SK-N-MC (cell line): ENCODE measurements around the gene PALS1.
A peak's percentile ranks its signal among the peaks of the same experiment; 100 is the strongest.
"Not testable (repeated sequence)": the region's sequence is repeated elsewhere in the genome, so short reads cannot be mapped to it uniquely, and the experiment has no call there.

Experiments
- DNase-seq: peaks from one replicate; pipeline ENCODE4 v3.0.0-alpha.2; 2011; ENCODE audit warnings: low read depth, low spot score
- H3K27ac ChIP-seq: fragments of 200-600 bp; sonication (generic); 2 replicates; pipeline ENCODE4 v1.5.1; 2016; ENCODE audit warnings: mixed run types
- H3K36me3 ChIP-seq: fragments of 200-600 bp; sonication (generic); 2 replicates; pipeline ENCODE4 v1.6.1; 2017; ENCODE audit warnings: antibody characterized with exemption, low read length, mixed read lengths; ENCODE audit not compliant: insufficient read depth
- H3K4me3 ChIP-seq: fragments of 200-600 bp; sonication (generic); 2 replicates; pipeline ENCODE4 v1.5.1; 2016
- H3K9ac ChIP-seq: fragments of 200-600 bp; sonication (generic); 2 replicates; pipeline ENCODE4 v1.8.0; 2017; ENCODE audit warnings: mixed run types, mixed read lengths; ENCODE audit not compliant: insufficient read length
- H3K9me3 ChIP-seq: fragments of 200-600 bp; sonication (generic); 2 replicates; pipeline ENCODE4 v1.6.1; 2017; ENCODE audit warnings: low read depth, mild to moderate bottlenecking, antibody characterized with exemption, low read length, moderate library complexity, mixed read lengths
- EZH2 ChIP-seq: fragments of 200-600 bp; sonication (generic); IDR thresholded peaks from one replicate; pipeline ENCODE4 v1.6.1; 2017; ENCODE audit warnings: antibody characterized with exemption
- FOXP2 ChIP-seq: optimal IDR thresholded peaks from 2 replicates; pipeline ENCODE3; 2011; ENCODE audit warnings: mild to moderate bottlenecking, moderate library complexity; ENCODE audit not compliant: insufficient read depth; ENCODE audit errors: extremely low read length, control extremely low read depth
- POLR2AphosphoS5 ChIP-seq: IDR thresholded peaks from 2 replicates; pipeline ENCODE4 v1.6.1; 2012; ENCODE audit warnings: mild to moderate bottlenecking, low read depth, low read length, borderline replicate concordance

Gene PALS1

DNA sequence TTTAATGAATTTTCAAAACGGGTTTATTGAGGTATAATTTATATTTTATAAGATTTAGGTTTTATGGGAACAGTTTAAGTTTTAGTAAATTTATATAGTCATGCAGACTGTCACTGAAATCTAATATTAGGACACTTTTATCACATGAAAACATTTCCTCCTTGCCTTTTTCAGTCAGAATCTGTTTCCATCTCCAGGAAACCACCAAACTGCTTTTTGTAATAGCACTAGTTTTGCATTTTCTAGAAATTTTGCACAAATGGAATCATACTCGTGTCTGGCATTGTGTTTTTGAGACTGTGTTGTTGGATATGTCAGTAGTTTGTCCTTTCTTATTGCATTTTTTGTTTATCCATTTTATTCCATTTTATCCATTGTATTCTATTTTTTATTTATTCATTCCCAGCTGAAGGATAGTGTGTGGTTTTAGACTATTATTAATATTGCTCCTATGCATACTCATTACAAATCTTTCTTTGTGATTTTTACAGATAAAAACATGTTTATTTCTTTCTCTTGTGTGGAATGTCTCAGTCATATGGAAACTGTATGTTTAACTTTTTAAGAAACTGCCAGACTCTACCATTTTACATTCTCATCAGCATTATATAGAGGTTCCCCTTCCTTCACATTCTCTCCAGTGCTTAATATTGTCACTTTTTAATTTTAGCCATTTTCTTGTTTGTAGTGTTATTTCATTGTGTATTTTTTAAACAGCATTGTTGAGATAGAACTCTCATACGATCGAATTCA, 26.5 kb downstream of the PALS1 start:
- peaks cover 22% of the 10 kb centered on the region for H3K36me3 ChIP-seq
- DNase-seq: no peak
- H3K9ac ChIP-seq: peak overlapping the region; percentile 72
- no peak for TF ChIP-seq EZH2
- H3K27ac ChIP-seq: peak overlapping the region; percentile 88
- H3K9me3 ChIP-seq: no peaks in the 10 kb centered on the region
- H3K4me3 ChIP-seq: peak overlapping the region; percentile 72

DNA sequence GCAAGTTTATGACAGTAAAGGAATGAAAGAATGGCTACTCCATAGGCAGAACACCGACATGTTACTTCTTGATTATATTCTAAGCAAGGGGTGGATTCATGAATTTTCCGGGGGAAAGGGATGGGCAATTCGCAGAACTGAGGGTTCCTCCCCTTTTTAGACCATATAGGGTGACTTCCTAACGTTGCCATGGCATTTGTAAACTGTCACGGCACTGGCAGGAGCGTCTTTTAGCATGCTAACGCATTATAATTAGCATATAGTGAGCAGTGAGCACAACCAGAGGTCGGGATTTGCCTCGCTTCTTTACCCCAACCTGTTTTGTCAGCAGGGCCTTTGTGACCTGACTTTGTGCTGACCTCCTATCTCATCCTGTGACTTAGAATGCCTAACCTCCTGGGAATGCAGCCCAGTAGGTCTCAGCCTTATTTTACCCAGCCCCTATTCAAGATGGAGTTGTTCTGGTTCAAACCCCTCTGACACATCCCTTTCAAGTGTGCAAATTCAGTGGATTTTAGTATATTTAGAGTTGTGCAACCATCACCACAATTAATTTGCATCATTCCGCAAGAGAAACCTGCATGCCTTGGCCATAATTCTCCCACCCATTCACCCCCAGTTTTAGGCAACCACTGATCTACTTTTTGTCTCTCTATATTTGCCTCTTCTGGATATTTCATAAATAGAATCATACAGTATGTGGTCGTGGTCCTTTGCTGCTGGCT, 27.4 kb downstream of the PALS1 start:
- Histone ChIP-seq H3K4me3 (peak overlapping the region; percentile 72), H3K36me3 (peaks cover 28% of the 10 kb centered on the region), H3K9ac (peak overlapping the region; percentile 72), H3K27ac (peak overlapping the region; percentile 88), H3K9me3 (no peaks in the 10 kb centered on the region)
- no peak for TF ChIP-seq EZH2
- TF ChIP-seq POLR2AphosphoS5: no peak
- no peak for TF ChIP-seq FOXP2
- DNase-seq: no peak

DNA sequence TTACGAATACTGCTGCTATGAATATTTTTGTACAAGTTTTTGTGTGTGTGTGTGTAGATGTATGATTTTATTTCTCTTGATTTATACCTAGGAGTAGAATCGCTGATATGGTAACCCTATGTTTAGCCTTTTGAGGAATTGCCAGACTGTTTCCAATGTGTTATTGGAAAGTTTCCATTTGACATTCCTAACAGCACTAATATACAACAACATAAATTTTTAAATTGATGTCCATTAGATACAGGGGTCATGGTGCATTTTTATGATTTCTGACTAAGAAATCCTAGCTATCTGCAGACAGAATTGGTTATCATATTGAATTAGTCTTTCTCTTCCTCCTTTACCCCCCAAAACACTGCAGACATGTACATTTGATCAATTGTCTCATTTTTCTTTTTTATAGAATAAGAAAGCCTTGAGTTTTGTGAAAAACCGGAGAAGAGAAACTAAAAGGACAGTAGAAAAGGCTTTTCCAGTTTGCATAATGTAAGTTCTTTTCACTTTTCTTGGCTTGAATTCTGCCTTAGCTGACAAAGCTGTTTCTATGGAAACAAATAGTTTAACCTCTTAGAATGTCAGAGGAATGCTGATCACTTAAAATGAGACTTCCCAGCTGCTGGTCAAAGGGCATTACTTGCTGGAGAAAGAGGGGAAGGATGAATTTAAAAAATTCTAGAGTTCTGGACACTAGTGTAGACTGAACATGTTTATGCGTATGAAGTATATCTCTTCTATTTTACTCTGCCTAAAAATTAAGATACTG, 28.2 kb downstream of the PALS1 start:
- no peak for TF ChIP-seq FOXP2
- no peak for TF ChIP-seq POLR2AphosphoS5
- no peak for TF ChIP-seq EZH2
- Histone ChIP-seq H3K27ac (peak overlapping the region; percentile 87), H3K4me3 (peak overlapping the region; percentile 72), H3K9me3 (no peaks in the 10 kb centered on the region), H3K36me3 (peaks cover 28% of the 10 kb centered on the region), H3K9ac (peak overlapping the region; percentile 54)
- no peak for DNase-seq

DNA sequence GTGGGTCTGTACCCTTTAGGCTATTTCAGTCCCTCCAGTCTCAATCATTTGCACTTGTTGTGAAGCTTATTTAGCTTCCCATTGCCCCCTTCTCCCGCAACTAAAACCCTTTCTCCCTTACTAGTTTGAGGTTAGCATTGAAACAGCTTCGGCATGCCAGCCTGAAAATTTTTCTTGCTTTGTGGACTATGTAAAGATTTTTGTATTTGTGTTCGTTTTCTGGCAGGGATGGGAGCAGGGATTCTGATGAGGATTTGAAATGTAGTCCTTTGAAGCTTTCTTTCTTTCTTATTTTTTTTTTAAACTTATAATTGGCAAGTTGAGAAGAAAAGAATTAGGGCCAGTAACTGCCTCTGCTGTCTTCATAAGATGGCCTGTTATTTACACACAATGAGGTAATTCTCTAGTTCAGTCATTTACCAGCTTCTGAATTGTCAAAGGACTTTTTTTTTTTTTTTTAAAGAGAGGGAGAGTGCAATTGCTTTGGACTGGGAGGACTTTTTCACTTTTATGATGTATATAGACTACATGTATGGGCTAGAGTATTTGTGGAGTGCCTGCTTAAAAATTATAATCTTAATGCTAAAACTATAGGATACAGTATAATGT, 29.0 kb downstream of the PALS1 start:
- Histone ChIP-seq H3K36me3 (peaks cover 28% of the 10 kb centered on the region), H3K4me3 (peak overlapping the region; percentile 72), H3K9ac (peak overlapping the region; percentile 54), H3K9me3 (no peaks in the 10 kb centered on the region), H3K27ac (peak overlapping the region; percentile 87)
- no peak for DNase-seq
- no peak for TF ChIP-seq EZH2
- TF ChIP-seq POLR2AphosphoS5: no peak
- no peak for TF ChIP-seq FOXP2

DNA sequence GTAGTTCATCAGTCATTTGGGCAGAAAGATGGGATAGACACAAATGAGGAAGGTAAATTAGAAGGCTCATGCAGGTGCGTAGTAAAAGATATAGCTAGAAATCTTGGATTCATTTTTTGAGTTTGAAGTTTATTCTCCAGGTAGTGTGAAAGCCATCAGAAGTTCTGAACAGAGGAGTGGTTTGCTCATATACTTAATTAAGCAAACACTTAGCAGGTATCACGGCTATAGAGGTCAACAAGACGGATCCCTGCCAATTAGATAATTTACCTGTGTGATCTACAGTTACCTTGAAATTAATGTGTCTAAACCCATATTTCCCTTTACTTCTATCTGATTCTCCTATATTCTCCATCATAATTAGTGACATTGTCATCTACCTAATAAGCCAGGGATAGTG, 29.7 kb downstream of the PALS1 start:
- Histone ChIP-seq H3K4me3 (no peak overlapping the region), H3K27ac (peak overlapping the region; percentile 87; the same call in 1 of the 2 replicates)

DNA sequence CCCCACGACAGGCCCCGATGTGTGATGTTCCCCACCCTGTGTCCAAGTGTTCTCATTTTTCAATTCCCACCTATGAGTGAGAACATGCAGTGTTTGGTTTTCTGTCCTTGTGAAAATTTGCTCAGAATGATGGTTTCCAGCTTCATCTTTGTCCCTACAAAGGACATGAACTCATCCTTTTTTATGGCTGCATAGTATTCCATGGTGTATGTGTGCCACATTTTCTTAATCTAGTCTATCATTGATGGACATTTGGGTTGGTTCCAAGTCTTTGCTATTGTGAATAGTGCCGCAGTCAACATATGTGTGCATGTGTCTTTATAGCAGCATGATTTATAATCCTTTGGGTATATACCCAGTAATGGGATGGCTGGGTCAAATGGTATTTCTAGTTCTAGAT, 32.0 kb downstream of the PALS1 start:
- H3K9ac ChIP-seq, H3K9me3 ChIP-seq, H3K27ac ChIP-seq, DNase-seq, H3K4me3 ChIP-seq: not testable (repeated sequence)
- peaks cover 28% of the 10 kb centered on the region for H3K36me3 ChIP-seq

More for the DNA sequence above, 29.7 kb downstream of the PALS1 start:
- H3K9me3 ChIP-seq: no peaks in the 10 kb centered on the region
- TF ChIP-seq EZH2 (no peak), FOXP2 (no peak), POLR2AphosphoS5 (no peak)
- peaks cover 28% of the 10 kb centered on the region for H3K36me3 ChIP-seq
- H3K9ac ChIP-seq: no peak overlapping the region
- DNase-seq: no peak

DNA sequence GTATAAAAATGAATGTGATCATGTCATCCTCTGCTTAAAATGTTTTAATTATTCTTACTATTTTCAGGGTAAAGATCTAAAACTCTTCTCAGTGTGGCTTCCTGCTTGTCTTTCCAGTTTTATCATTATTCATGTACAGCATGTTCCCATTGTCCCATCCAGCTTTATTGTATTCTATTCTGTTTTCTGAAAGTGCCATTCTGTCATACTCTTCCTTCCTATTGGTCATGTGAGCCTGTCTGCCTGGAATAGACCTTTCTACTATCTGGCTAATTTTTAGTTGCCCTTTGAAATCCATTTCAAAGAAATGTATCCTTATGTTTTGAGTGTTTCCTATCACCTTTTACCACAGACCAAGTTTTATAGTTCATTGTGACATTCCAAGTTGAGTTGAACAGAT, 34.9 kb downstream of the PALS1 start:
- no peak for TF ChIP-seq FOXP2
- Histone ChIP-seq H3K9me3 (no peaks in the 10 kb centered on the region), H3K36me3 (peaks cover 22% of the 10 kb centered on the region), H3K4me3 (peak overlapping the region; percentile 29), H3K9ac (peak overlapping the region; percentile 60), H3K27ac (peak overlapping the region; percentile 99)
- no peak for DNase-seq

DNA sequence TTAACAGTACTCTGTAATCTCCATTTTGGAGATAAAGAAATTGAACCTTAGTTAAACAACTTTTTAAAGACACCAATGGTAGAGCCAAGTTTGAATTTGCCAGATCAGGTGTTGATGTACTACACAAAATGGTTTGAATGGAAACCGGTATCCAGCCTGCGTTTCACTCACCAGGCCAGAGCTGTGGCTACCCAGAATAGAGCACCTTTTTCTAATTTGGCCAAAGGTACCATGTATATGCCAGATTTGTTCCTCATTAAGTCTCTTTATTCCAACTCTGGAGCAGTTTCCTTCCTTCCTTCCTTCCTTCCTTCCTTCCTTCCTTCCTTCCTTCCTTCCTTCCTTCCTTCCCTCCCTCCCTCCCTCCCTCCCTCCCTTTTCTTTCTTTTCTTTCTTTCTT, 39.3 kb downstream of the PALS1 start:
- peak overlapping the region; percentile 80 for H3K9ac ChIP-seq
- H3K4me3 ChIP-seq: peak overlapping the region; percentile 55
- TF ChIP-seq POLR2AphosphoS5 (peak; percentile 17; the same call in 1 of the 2 replicates), EZH2 (no peak), FOXP2 (peak; percentile 28)
- H3K9me3 ChIP-seq: no peaks in the 10 kb centered on the region
- H3K36me3 ChIP-seq: no peaks in the 10 kb centered on the region; the same call in 1 of the 2 replicates
- peak; percentile 92 for DNase-seq
- H3K27ac ChIP-seq: peak overlapping the region; percentile 99
